ENCODE data around the gene TMEM130. TPM values are rescaled to one million over a fixed set of nuclear protein-coding genes. Genes with fewer than 3 reads are reported as not detected.

The TMEM130 gene
- polyA plus RNA-seq: not detected in 3 replicates
- polyA plus RNA-seq (2011; ENCODE audit: low read depth): not detected
- not detected in 2 replicates for polyA plus RNA-seq (2011; cell fraction: cytosol; rRNA removed)
- not detected in 2 replicates for polyA plus RNA-seq (2011; cell fraction: nucleus; rRNA removed)
- not detected in 2 replicates for polyA plus RNA-seq (2012; ENCODE audit: low replicate concordance)
- polyA minus RNA-seq: not detected in 3 replicates
- polyA minus RNA-seq (2011; cell fraction: cytosol; rRNA and poly(A)+ RNA removed): not detected
- polyA minus RNA-seq (2011; cell fraction: nucleus; rRNA and poly(A)+ RNA removed): not detected in 2 replicates

- Histone ChIP-seq H3K9ac (ENCODE audit: control insufficient read depth, extremely low read depth, insufficient read depth, low read length) (no peak within 1 kb of the TSS), H4K20me1 (ENCODE audit: control insufficient read depth, extremely low read depth, insufficient read depth, low read length) (no peaks in the 10 kb centered on the region), H3K9me3 (ENCODE audit: control insufficient read depth, low read depth, low read length) (no peaks in the 10 kb centered on the region), H3K4me1 (ENCODE audit: control insufficient read depth, extremely low read depth, insufficient read depth, low read length) (no peaks in the 10 kb centered on the region), H3K79me2 (ENCODE audit: control insufficient read depth, insufficient read depth, low read length) (no peaks in the 10 kb centered on the region), H3K36me3 (ENCODE audit: control insufficient read depth in 2 of 2, extremely low read depth in 1 of 2, insufficient read depth in 2 of 2, low read length in 2 of 2) (no peaks in the 10 kb centered on the region), H3K4me2 (ENCODE audit: control insufficient read depth, extremely low read depth, insufficient read depth, low read depth, low read length) (peak within 1 kb of the TSS; percentile 37), H3K27me3 (ENCODE audit: control insufficient read depth, extremely low read depth, insufficient read depth, low read length) (peaks cover 38% of the 10 kb centered on the region), H3K4me3 (ENCODE audit: control insufficient read depth in 2 of 3, extremely low read depth in 1 of 3, insufficient read depth in 2 of 3, low read depth in 1 of 3, low read length in 3 of 3) (peak within 1 kb of the TSS; percentile 23 to 35 (median 27)), H2AFZ (ENCODE audit: control insufficient read depth, low read length) (no peak within 1 kb of the TSS), H3K27ac (ENCODE audit: control insufficient read depth, insufficient read depth, low read length) (no peak within 1 kb of the TSS), H3K9me1 (ENCODE audit: control insufficient read depth, extremely low read depth, insufficient read depth, low read length) (no peaks in the 10 kb centered on the region)
- FAIRE-seq: no peak
- TF ChIP-seq EZH2 (IDR thresholded peaks at IDR 0.05; ENCODE audit: low read length): peak; percentile 72
- TF ChIP-seq CTCF (optimal IDR thresholded peaks at IDR 0.05 in 1 of 3, IDR thresholded peaks at IDR 0.05 in 1 of 3, conservative IDR thresholded peaks at IDR 0.05 in 1 of 3; ENCODE audit: extremely low read depth in 1 of 3, insufficient read depth in 2 of 3, low read length in 3 of 3): no peak
- dilution Hi-C loops (cut with MboI; ENCODE audit: extremely low pct_ligation_motif_present, low sequenced_read_pairs): no loop called here
- DNase-seq (ENCODE audit: low read depth, low spot score): no peak
Measured at GRCh38 chr7:98869597-98870120, at the start of gene TMEM130. Gene TMEM130, minus strand, starts transcription at chr7:98870014. Its CDS starts 153 bp downstream, at chr7:98869861.

GRCh38 chr7:98917331-98917730, 47.5 kb upstream of the TMEM130 start:
- Histone ChIP-seq H3K9me3 (ENCODE audit: control insufficient read depth, low read depth, low read length) (no peaks in the 10 kb centered on the region), H3K27me3 (ENCODE audit: control insufficient read depth, extremely low read depth, insufficient read depth, low read length) (no peaks in the 10 kb centered on the region), H3K4me2 (ENCODE audit: control insufficient read depth, extremely low read depth, insufficient read depth, low read depth, low read length) (no peak overlapping the region), H3K9ac (ENCODE audit: control insufficient read depth, extremely low read depth, insufficient read depth, low read length) (no peak overlapping the region), H2AFZ (ENCODE audit: control insufficient read depth, low read length) (no peak overlapping the region), H3K27ac (ENCODE audit: control insufficient read depth, insufficient read depth, low read length) (no peak overlapping the region), H3K4me3 (ENCODE audit: control insufficient read depth in 2 of 3, extremely low read depth in 1 of 3, insufficient read depth in 2 of 3, low read depth in 1 of 3, low read length in 3 of 3) (no peak overlapping the region), H3K36me3 (ENCODE audit: control insufficient read depth in 2 of 2, extremely low read depth in 1 of 2, insufficient read depth in 2 of 2, low read length in 2 of 2) (peaks cover 22 to 24% of the 10 kb centered on the region in 2 experiments), H3K9me1 (ENCODE audit: control insufficient read depth, extremely low read depth, insufficient read depth, low read length) (no peaks in the 10 kb centered on the region), H4K20me1 (ENCODE audit: control insufficient read depth, extremely low read depth, insufficient read depth, low read length) (no peaks in the 10 kb centered on the region), H3K79me2 (ENCODE audit: control insufficient read depth, insufficient read depth, low read length) (no peaks in the 10 kb centered on the region), H3K4me1 (ENCODE audit: control insufficient read depth, extremely low read depth, insufficient read depth, low read length) (no peaks in the 10 kb centered on the region)
- FAIRE-seq (no peak), DNase-seq (ENCODE audit: low read depth, low spot score) (no peak)
- TF ChIP-seq EZH2 (IDR thresholded peaks at IDR 0.05; ENCODE audit: low read length) (no peak), CTCF (optimal IDR thresholded peaks at IDR 0.05 in 1 of 3, IDR thresholded peaks at IDR 0.05 in 1 of 3, conservative IDR thresholded peaks at IDR 0.05 in 1 of 3; ENCODE audit: extremely low read depth in 1 of 3, insufficient read depth in 2 of 3, low read length in 3 of 3) (no peak)
- dilution Hi-C loops (cut with MboI; ENCODE audit: extremely low pct_ligation_motif_present, low sequenced_read_pairs): no loop called here
